GM21367 (cell line): ENCODE data around the gene PAX7.

Experiments
- ATAC-seq: cut with Tn5 transposase; IDR thresholded peaks from one replicate; pipeline ENCODE4 v1.9.1; 2021; ENCODE audit not compliant: unreplicated experiment

The PAX7 gene

GRCh38 chr1:18789246-18789645, 158.6 kb downstream of the PAX7 start:
- no peak for ATAC-seq

GRCh38 chr1:18792747-18793146, 162.1 kb downstream of the PAX7 start:
- ATAC-seq: no peak

- ATAC-seq: no peak
Measured at GRCh38 chr1:18793164-18793563, 162.5 kb downstream of the PAX7 start.

GRCh38 chr1:18794051-18794450, 163.4 kb downstream of the PAX7 start:
- no peak for ATAC-seq

GRCh38 chr1:18794561-18794960, 163.9 kb downstream of the PAX7 start:
- ATAC-seq: no peak

- no peak for ATAC-seq
Measured at GRCh38 chr1:18795002-18795689, 164.5 kb downstream of the PAX7 start.

- no peak for ATAC-seq
Measured at GRCh38 chr1:18796950-18797349, 166.3 kb downstream of the PAX7 start.
